CD4-positive, CD25-positive, alpha-beta regulatory T cell (primary cell): ENCODE data around the gene CLDND2. TPM values are rescaled to one million over a fixed set of nuclear protein-coding genes. Genes with fewer than 3 reads are reported as not detected.

Experiments
- ATAC-seq, 2 donors: fragments of 150-1000 bp; cut with Tn5 transposase; one replicate each; pipeline ENCODE4 v1.10.0; 2021; ENCODE audit warnings: low read depth in 2 of 2, moderate number of reproducible peaks in 2 of 2, moderate library complexity in 1 of 2
- DNase-seq, 3 donors: peaks; one replicate each; pipeline versions ENCODE4 v3.0.0 to v3.0.0-alpha.2; 2012 to 2022; ENCODE audit warnings: mixed read lengths in 1 of 3
- H3K27ac ChIP-seq: one replicate; pipeline ENCODE4 v1.7.0; 2013; ENCODE audit warnings: mild to moderate bottlenecking, low read length; ENCODE audit not compliant: insufficient read depth, poor library complexity, severe bottlenecking
- H3K27me3 ChIP-seq: one replicate; pipeline ENCODE4 v1.7.0; 2013; ENCODE audit warnings: low read length; ENCODE audit not compliant: control insufficient read depth, insufficient read depth
- H3K36me3 ChIP-seq: one replicate; pipeline ENCODE4 v1.7.0; 2013; ENCODE audit warnings: mild to moderate bottlenecking, low read length, moderate library complexity; ENCODE audit not compliant: control insufficient read depth, insufficient read depth
- H3K4me1 ChIP-seq: 2 replicates; pipeline ENCODE4 v1.7.0; 2013; ENCODE audit warnings: mild to moderate bottlenecking, low read length; ENCODE audit not compliant: insufficient read depth, control insufficient read depth, poor library complexity, severe bottlenecking
- H3K4me3 ChIP-seq: one replicate; pipeline ENCODE4 v1.7.0; 2013; ENCODE audit warnings: low read depth, mild to moderate bottlenecking, low read length, moderate library complexity
- H3K9me3 ChIP-seq, 2 experiments: 1 replicate in 1 of 2; 2 replicates in 1 of 2; pipeline ENCODE4 v1.7.0; 2013; ENCODE audit warnings: low read length in 2 of 2, mild to moderate bottlenecking in 1 of 2, moderate library complexity in 1 of 2; ENCODE audit not compliant: control insufficient read depth in 2 of 2
- H3K27ac Mint-ChIP-seq, 3 donors: one replicate each; pipeline ENCODE4 v1.8.0; 2020 to 2022; ENCODE audit warnings: mild to moderate bottlenecking in 3 of 3, mixed read lengths in 3 of 3, moderate library complexity in 2 of 3
- H3K27me3 Mint-ChIP-seq: one replicate; pipeline ENCODE4 v1.8.0; 2022; ENCODE audit warnings: mild to moderate bottlenecking, mixed read lengths
- H3K36me3 Mint-ChIP-seq: one replicate; pipeline ENCODE4 v1.8.0; 2020; ENCODE audit warnings: mixed read lengths
- H3K4me1 Mint-ChIP-seq, 4 donors: one replicate each; pipeline ENCODE4 v1.8.0; 2020 to 2022; ENCODE audit warnings: mixed read lengths in 4 of 4, mild to moderate bottlenecking in 1 of 4
- H3K4me3 Mint-ChIP-seq, 4 donors: one replicate each; pipeline ENCODE4 v1.8.0; 2020 to 2022; ENCODE audit warnings: mild to moderate bottlenecking in 4 of 4, mixed read lengths in 4 of 4, moderate library complexity in 3 of 4
- H3K9me3 Mint-ChIP-seq, 7 donors: one replicate each; pipeline ENCODE4 v1.8.0; 2020 to 2022; ENCODE audit warnings: mixed read lengths in 7 of 7, mild to moderate bottlenecking in 3 of 7, moderate library complexity in 2 of 7
- polyA plus RNA-seq, 4 donors: library from polyadenylated mRNA; unstranded; fragments of 300-500 nt; fragmentation: Illumina TruSeq; gene quantifications; one replicate each; pipeline ENCODE4 v1.2.3, GENCODE V29; 2021
- total RNA-seq: library from RNA; stranded (reverse); gene quantifications from one replicate; pipeline ENCODE4 v1.2.3, GENCODE V29; 2022

Gene CLDND2
- total and polyA plus RNA-seq, 5 donors from 2014 or later, result 0.41 TPM; not detected in 4

- ATAC-seq, result peak; percentile 58 to 60
- H3K4me1 ChIP-seq, result peaks cover 17% of the 10 kb centered on the region
- H3K36me3 ChIP-seq, result peaks cover under 1% of the 10 kb centered on the region
Observed at GRCh38 chr19:51339687-51340656, 28.8 kb downstream of the CLDND2 start.

GRCh38 chr19:51339313-51339686 lies 29.5 kb downstream of the CLDND2 start:
- peaks cover 17% of the 10 kb centered on the region for H3K4me1 ChIP-seq
- Mint-ChIP-seq H3K36me3 (no peaks in the 10 kb centered on the region), H3K4me3 (peak overlapping the region; percentile 84 to 94 (median 88)), H3K27me3 (peaks cover 14% of the 10 kb centered on the region), H3K27ac (peak overlapping the region in 2 of 3 donors; percentile 73 to 79), H3K4me1 (peaks cover 0 to 18% (median 11%) of the 10 kb centered on the region in 4 donors), H3K9me3 (no peaks in the 10 kb centered on the region)
- H3K27me3 ChIP-seq, result no peaks in the 10 kb centered on the region
- H3K4me3 ChIP-seq, result peak overlapping the region; percentile 73
- DNase-seq (no peak), ATAC-seq (no peak)
- no peaks in the 10 kb centered on the region for H3K36me3 ChIP-seq
- H3K27ac ChIP-seq, result no peak overlapping the region
- no peaks in the 10 kb centered on the region for H3K9me3 ChIP-seq

More at GRCh38 chr19:51339687-51340656, 28.8 kb downstream of the CLDND2 start:
- Mint-ChIP-seq H3K27me3 (peaks cover 10% of the 10 kb centered on the region), H3K4me3 (peak overlapping the region; percentile 84 to 94 (median 88)), H3K4me1 (peaks cover 0 to 18% (median 11%) of the 10 kb centered on the region in 4 donors), H3K36me3 (peaks cover 4% of the 10 kb centered on the region), H3K27ac (peak overlapping the region; percentile 14 to 79 (median 73)), H3K9me3 (no peaks in the 10 kb centered on the region)
- peak; percentile 60 to 89 (median 82) for DNase-seq
- peak overlapping the region; percentile 73 for H3K4me3 ChIP-seq
- peak overlapping the region; percentile 5 for H3K27ac ChIP-seq
- no peaks in the 10 kb centered on the region for H3K9me3 ChIP-seq
- no peaks in the 10 kb centered on the region for H3K27me3 ChIP-seq

- ATAC-seq (peak; percentile 84), DNase-seq (peak; percentile 74 to 87 (median 83))
- Mint-ChIP-seq H3K4me3 (peak overlapping the region; percentile 84 to 94 (median 88)), H3K4me1 (peaks cover 0 to 18% (median 11%) of the 10 kb centered on the region in 4 donors), H3K9me3 (no peaks in the 10 kb centered on the region), H3K36me3 (no peaks in the 10 kb centered on the region), H3K27me3 (peaks cover 15% of the 10 kb centered on the region), H3K27ac (peak overlapping the region in 2 of 3 donors; percentile 51 to 73)
- no peak overlapping the region for H3K27ac ChIP-seq
- peaks cover 17% of the 10 kb centered on the region for H3K4me1 ChIP-seq
- no peaks in the 10 kb centered on the region for H3K27me3 ChIP-seq
- H3K9me3 ChIP-seq, result no peaks in the 10 kb centered on the region
- H3K36me3 ChIP-seq, result no peaks in the 10 kb centered on the region
- peak overlapping the region; percentile 73 for H3K4me3 ChIP-seq
Observed at GRCh38 chr19:51338563-51339312, 30.1 kb downstream of the CLDND2 start.

GRCh38 chr19:51337861-51338562 lies 30.8 kb downstream of the CLDND2 start:
- no peak overlapping the region for H3K27ac Mint-ChIP-seq
- Histone ChIP-seq H3K4me3 (no peak overlapping the region), H3K36me3 (no peaks in the 10 kb centered on the region), H3K4me1 (peaks cover 17% of the 10 kb centered on the region), H3K27ac (no peak overlapping the region), H3K27me3 (no peaks in the 10 kb centered on the region), H3K9me3 (no peaks in the 10 kb centered on the region)
- no peak for DNase-seq
- no peak for ATAC-seq
- peaks cover 0 to 18% (median 11%) of the 10 kb centered on the region in 4 donors for H3K4me1 Mint-ChIP-seq
- H3K36me3 Mint-ChIP-seq, result no peaks in the 10 kb centered on the region
- H3K9me3 Mint-ChIP-seq, result no peaks in the 10 kb centered on the region
- H3K27me3 Mint-ChIP-seq, result peaks cover 15% of the 10 kb centered on the region
- peak overlapping the region; percentile 84 to 94 (median 88) for H3K4me3 Mint-ChIP-seq

GRCh38 chr19:51337141-51337860 lies 31.5 kb downstream of the CLDND2 start:
- Histone ChIP-seq H3K36me3 (no peaks in the 10 kb centered on the region), H3K27ac (no peak overlapping the region), H3K9me3 (no peaks in the 10 kb centered on the region), H3K4me3 (no peak overlapping the region), H3K27me3 (no peaks in the 10 kb centered on the region), H3K4me1 (peaks cover 17% of the 10 kb centered on the region)
- DNase-seq (no peak), ATAC-seq (no peak)
- Mint-ChIP-seq H3K9me3 (no peaks in the 10 kb centered on the region), H3K36me3 (no peaks in the 10 kb centered on the region), H3K4me1 (peaks cover 0 to 18% (median 11%) of the 10 kb centered on the region in 4 donors), H3K4me3 (no peak overlapping the region), H3K27me3 (peaks cover 15% of the 10 kb centered on the region), H3K27ac (no peak overlapping the region)

GRCh38 chr19:51333836-51334460 lies 34.9 kb downstream of the CLDND2 start:
- H3K4me3 ChIP-seq, result no peak overlapping the region
- H3K9me3 Mint-ChIP-seq, result peaks cover 0 to 3% (median 0%) of the 10 kb centered on the region in 7 donors
- no peaks in the 10 kb centered on the region for H3K36me3 ChIP-seq
- peaks cover 8% of the 10 kb centered on the region for H3K4me1 ChIP-seq
- H3K9me3 ChIP-seq, result no peaks in the 10 kb centered on the region
- H3K27me3 ChIP-seq, result no peaks in the 10 kb centered on the region
- H3K4me3 Mint-ChIP-seq, result no peak overlapping the region
- H3K36me3 Mint-ChIP-seq, result peaks cover 12% of the 10 kb centered on the region
- no peak overlapping the region for H3K27ac Mint-ChIP-seq
- H3K27me3 Mint-ChIP-seq, result peaks cover 37% of the 10 kb centered on the region
- ATAC-seq (no peak), DNase-seq (no peak)
- H3K4me1 Mint-ChIP-seq, result peaks cover 0 to 6% (median 2%) of the 10 kb centered on the region in 4 donors
- no peak overlapping the region for H3K27ac ChIP-seq
